RWPE2 (cell line): ENCODE measurements around the gene AVEN.

Source experiments
- ATAC-seq: fragments of 200-7000 bp; cut with Tn5 transposase; 3 replicates; pipeline ENCODE4 v1.9.1; 2021; ENCODE audit warnings: low read depth
- DNase-seq: peaks from one replicate; pipeline ENCODE4 v3.0.0-alpha.2; 2020; ENCODE audit warnings: low spot score
- H3K27ac ChIP-seq: fragments of 450-650 bp; 2 replicates; pipeline ENCODE4 v1.5.1; 2017; ENCODE audit warnings: mild to moderate bottlenecking; ENCODE audit not compliant: poor library complexity, severe bottlenecking
- H3K27me3 ChIP-seq: fragments of 250-450 bp; sonication (Bioruptor Pico); 2 replicates; pipeline ENCODE4 v1.5.1; 2021; ENCODE audit warnings: mild to moderate bottlenecking, moderate library complexity; ENCODE audit not compliant: insufficient read depth, poor library complexity, severe bottlenecking
- H3K36me3 ChIP-seq: fragments of 250-450 bp; sonication (Bioruptor Pico); 2 replicates; pipeline ENCODE4 v1.5.1; 2020; ENCODE audit warnings: low read depth, mild to moderate bottlenecking, moderate library complexity
- H3K4me1 ChIP-seq: fragments of 250-450 bp; sonication (Bioruptor Pico); 2 replicates; pipeline ENCODE4 v1.5.1; 2021; ENCODE audit warnings: mild to moderate bottlenecking, moderate library complexity; ENCODE audit not compliant: insufficient read depth, poor library complexity, severe bottlenecking
- H3K4me3 ChIP-seq: fragments of 250-450 bp; sonication (Bioruptor Pico); 2 replicates; pipeline ENCODE4 v1.5.1; 2021; ENCODE audit warnings: mild to moderate bottlenecking, moderate library complexity; ENCODE audit not compliant: severe bottlenecking
- H3K9me3 ChIP-seq: fragments of 250-450 bp; sonication (Bioruptor Pico); 2 replicates; pipeline ENCODE4 v1.5.1; 2021; ENCODE audit warnings: mild to moderate bottlenecking, moderate library complexity; ENCODE audit not compliant: severe bottlenecking
- CTCF ChIP-seq: fragments of 450-650 bp; IDR thresholded peaks from one replicate; pipeline ENCODE4 v1.5.1; 2017; ENCODE audit warnings: mild to moderate bottlenecking, moderate library complexity; ENCODE audit not compliant: poor library complexity, severe bottlenecking

AVEN gene

GRCh38 chr15:34014556-34014955 lies 24.4 kb downstream of the AVEN start:
- H3K4me3 ChIP-seq, result no peak overlapping the region
- ATAC-seq, result no peak

GRCh38 chr15:34013746-34014145 lies 25.3 kb downstream of the AVEN start:
- DNase-seq, result no peak

More at GRCh38 chr15:34014556-34014955, 24.4 kb downstream of the AVEN start:
- DNase-seq, result no peak
- no peaks in the 10 kb centered on the region for H3K27me3 ChIP-seq
- H3K9me3 ChIP-seq, result no peaks in the 10 kb centered on the region
- TF ChIP-seq CTCF, result no peak
- H3K36me3 ChIP-seq, result no peaks in the 10 kb centered on the region
- no peaks in the 10 kb centered on the region for H3K4me1 ChIP-seq
- no peak overlapping the region for H3K27ac ChIP-seq

GRCh38 chr15:34012461-34013028 lies 26.5 kb downstream of the AVEN start:
- H3K4me3 ChIP-seq, result no peak overlapping the region
- no peak for ATAC-seq
- TF ChIP-seq CTCF, result no peak
- DNase-seq, result no peak
- no peaks in the 10 kb centered on the region for H3K9me3 ChIP-seq
- no peaks in the 10 kb centered on the region for H3K36me3 ChIP-seq
- H3K27me3 ChIP-seq, result no peaks in the 10 kb centered on the region
- H3K4me1 ChIP-seq, result no peaks in the 10 kb centered on the region
- H3K27ac ChIP-seq, result no peak overlapping the region

More at GRCh38 chr15:34013746-34014145, 25.3 kb downstream of the AVEN start:
- no peak for TF ChIP-seq CTCF
- H3K36me3 ChIP-seq, result no peaks in the 10 kb centered on the region
- H3K9me3 ChIP-seq, result no peaks in the 10 kb centered on the region
- no peaks in the 10 kb centered on the region for H3K4me1 ChIP-seq
- no peak for ATAC-seq
- H3K27me3 ChIP-seq, result no peaks in the 10 kb centered on the region
- no peak overlapping the region for H3K4me3 ChIP-seq
- H3K27ac ChIP-seq, result no peak overlapping the region

GRCh38 chr15:34011481-34011880 lies 27.5 kb downstream of the AVEN start:
- ATAC-seq (no peak), DNase-seq (no peak)
- Histone ChIP-seq H3K27ac (no peak overlapping the region), H3K27me3 (no peaks in the 10 kb centered on the region), H3K9me3 (no peaks in the 10 kb centered on the region), H3K4me1 (no peaks in the 10 kb centered on the region), H3K36me3 (no peaks in the 10 kb centered on the region), H3K4me3 (no peak overlapping the region)
- TF ChIP-seq CTCF, result no peak

GRCh38 chr15:34010921-34011320 lies 28.1 kb downstream of the AVEN start:
- TF ChIP-seq CTCF, result no peak

More at GRCh38 chr15:34010921-34011320, 28.1 kb downstream of the AVEN start:
- Histone ChIP-seq H3K4me1 (no peaks in the 10 kb centered on the region), H3K36me3 (no peaks in the 10 kb centered on the region), H3K4me3 (no peak overlapping the region), H3K27ac (no peak overlapping the region), H3K9me3 (no peaks in the 10 kb centered on the region), H3K27me3 (no peaks in the 10 kb centered on the region)
- no peak for DNase-seq
- no peak for ATAC-seq
